NCI-H510A (cell line): ENCODE measurements around the gene CCDC18.
"Not testable (repeated sequence)": the region's sequence is repeated elsewhere in the genome, so short reads cannot be mapped to it uniquely, and the experiment has no call there.

Experiments
- DNase-seq: peaks from one replicate; lab custom pipeline; 2025; lab: John Stamatoyannopoulos, UW

Gene CCDC18

GRCh38 chr1:93180723-93181613, at the start of gene CCDC18:
TSS of gene CCDC18 (plus strand) at chr1:93180724. CDS start at chr1:93183362, 2,638 bp downstream.
- peak; percentile 69 for DNase-seq

- no peak for DNase-seq
Measured at GRCh38 chr1:93132638-93133037, 47.9 kb upstream of the CCDC18 start.

GRCh38 chr1:93136445-93136844, 44.1 kb upstream of the CCDC18 start:
- no peak for DNase-seq

GRCh38 chr1:93137604-93138292, 42.8 kb upstream of the CCDC18 start:
- DNase-seq = no peak

- DNase-seq = no peak
Measured at GRCh38 chr1:93140106-93140505, 40.4 kb upstream of the CCDC18 start.

- DNase-seq = no peak
Measured at GRCh38 chr1:93142161-93142560, 38.4 kb upstream of the CCDC18 start.

GRCh38 chr1:93143136-93143535, 37.4 kb upstream of the CCDC18 start:
- DNase-seq = no peak

- DNase-seq = no peak
Measured at GRCh38 chr1:93143769-93144168, 36.8 kb upstream of the CCDC18 start.

GRCh38 chr1:93148001-93148400, 32.5 kb upstream of the CCDC18 start:
- DNase-seq = no peak

- no peak for DNase-seq
Measured at GRCh38 chr1:93150729-93151128, 29.8 kb upstream of the CCDC18 start.

- no peak for DNase-seq
Measured at GRCh38 chr1:93151474-93151873, 29.1 kb upstream of the CCDC18 start.

GRCh38 chr1:93152835-93153234, 27.7 kb upstream of the CCDC18 start:
- no peak for DNase-seq

- DNase-seq = no peak
Measured at GRCh38 chr1:93154898-93155297, 25.6 kb upstream of the CCDC18 start.

- DNase-seq = no peak
Measured at GRCh38 chr1:93155335-93155734, 25.2 kb upstream of the CCDC18 start.

- DNase-seq = no peak
Measured at GRCh38 chr1:93159337-93159736, 21.2 kb upstream of the CCDC18 start.

GRCh38 chr1:93163314-93163713, 17.2 kb upstream of the CCDC18 start:
- not testable (repeated sequence) for DNase-seq

- no peak for DNase-seq
Measured at GRCh38 chr1:93164816-93165215, 15.7 kb upstream of the CCDC18 start.

- DNase-seq = not testable (repeated sequence)
Measured at GRCh38 chr1:93165895-93166294, 14.6 kb upstream of the CCDC18 start.

GRCh38 chr1:93167006-93167405, 13.5 kb upstream of the CCDC18 start:
- no peak for DNase-seq

GRCh38 chr1:93170141-93170678, 10.3 kb upstream of the CCDC18 start:
- not testable (repeated sequence) for DNase-seq

GRCh38 chr1:93171549-93172034, 8.9 kb upstream of the CCDC18 start:
- no peak for DNase-seq

GRCh38 chr1:93172778-93173177, 7.7 kb upstream of the CCDC18 start:
- no peak for DNase-seq

- not testable (repeated sequence) for DNase-seq
Measured at GRCh38 chr1:93174638-93175037, 5.9 kb upstream of the CCDC18 start.
